Measurements from ENCODE around the gene UBE2D2.

DNA sequence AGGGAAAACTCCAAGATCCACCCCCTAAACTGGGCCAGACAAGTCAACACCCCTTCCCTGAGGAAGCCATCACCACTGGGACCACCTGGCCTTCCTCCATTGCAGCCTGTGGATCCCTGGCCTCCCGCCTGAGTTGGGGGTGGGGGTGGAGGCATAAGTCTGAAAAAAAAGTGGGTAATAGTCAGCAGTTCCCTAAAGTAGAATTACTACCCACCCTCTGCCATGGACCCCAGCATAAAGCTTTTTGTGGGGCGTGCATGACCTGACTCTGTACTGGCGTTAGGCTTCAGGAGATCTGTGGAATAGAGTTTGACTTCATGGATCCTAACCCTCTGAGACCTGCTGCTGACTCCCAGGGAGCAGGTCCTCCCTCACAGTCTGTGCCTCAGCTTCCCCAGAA is 85.0 kb downstream of the UBE2D2 start:
- no peak for TF ChIP-seq YY1 (IDR thresholded peaks at IDR 0.05; ENCODE audit: low read depth, low read length)
- TF ChIP-seq MXI1 (IDR thresholded peaks at IDR 0.05; ENCODE audit: low read depth, low read length) = no peak
- TF ChIP-seq POLR2AphosphoS2 (IDR thresholded peaks at IDR 0.05; ENCODE audit: low read depth, low read length) = no peak
- TF ChIP-seq CBFB (IDR thresholded peaks at IDR 0.05; ENCODE audit: low read depth) = no peak
- TF ChIP-seq RAD51 (IDR thresholded peaks at IDR 0.05) = no peak
- TF ChIP-seq JUNB (IDR thresholded peaks at IDR 0.05) = no peak
- TF ChIP-seq, protein P1, sequence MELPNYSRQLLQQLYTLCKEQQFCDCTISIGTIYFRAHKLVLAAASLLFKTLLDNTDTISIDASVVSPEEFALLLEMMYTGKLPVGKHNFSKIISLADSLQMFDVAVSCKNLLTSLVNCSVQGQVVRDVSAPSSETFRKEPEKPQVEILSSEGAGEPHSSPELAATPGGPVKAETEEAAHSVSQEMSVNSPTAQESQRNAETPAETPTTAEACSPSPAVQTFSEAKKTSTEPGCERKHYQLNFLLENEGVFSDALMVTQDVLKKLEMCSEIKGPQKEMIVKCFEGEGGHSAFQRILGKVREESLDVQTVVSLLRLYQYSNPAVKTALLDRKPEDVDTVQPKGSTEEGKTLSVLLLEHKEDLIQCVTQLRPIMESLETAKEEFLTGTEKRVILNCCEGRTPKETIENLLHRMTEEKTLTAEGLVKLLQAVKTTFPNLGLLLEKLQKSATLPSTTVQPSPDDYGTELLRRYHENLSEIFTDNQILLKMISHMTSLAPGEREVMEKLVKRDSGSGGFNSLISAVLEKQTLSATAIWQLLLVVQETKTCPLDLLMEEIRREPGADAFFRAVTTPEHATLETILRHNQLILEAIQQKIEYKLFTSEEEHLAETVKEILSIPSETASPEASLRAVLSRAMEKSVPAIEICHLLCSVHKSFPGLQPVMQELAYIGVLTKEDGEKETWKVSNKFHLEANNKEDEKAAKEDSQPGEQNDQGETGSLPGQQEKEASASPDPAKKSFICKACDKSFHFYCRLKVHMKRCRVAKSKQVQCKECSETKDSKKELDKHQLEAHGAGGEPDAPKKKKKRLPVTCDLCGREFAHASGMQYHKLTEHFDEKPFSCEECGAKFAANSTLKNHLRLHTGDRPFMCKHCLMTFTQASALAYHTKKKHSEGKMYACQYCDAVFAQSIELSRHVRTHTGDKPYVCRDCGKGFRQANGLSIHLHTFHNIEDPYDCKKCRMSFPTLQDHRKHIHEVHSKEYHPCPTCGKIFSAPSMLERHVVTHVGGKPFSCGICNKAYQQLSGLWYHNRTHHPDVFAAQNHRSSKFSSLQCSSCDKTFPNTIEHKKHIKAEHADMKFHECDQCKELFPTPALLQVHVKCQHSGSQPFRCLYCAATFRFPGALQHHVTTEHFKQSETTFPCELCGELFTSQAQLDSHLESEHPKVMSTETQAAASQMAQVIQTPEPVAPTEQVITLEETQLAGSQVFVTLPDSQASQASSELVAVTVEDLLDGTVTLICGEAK (IDR thresholded peaks at IDR 0.05; ENCODE audit: borderline replicate concordance) = no peak
- TF ChIP-seq, protein P2, sequence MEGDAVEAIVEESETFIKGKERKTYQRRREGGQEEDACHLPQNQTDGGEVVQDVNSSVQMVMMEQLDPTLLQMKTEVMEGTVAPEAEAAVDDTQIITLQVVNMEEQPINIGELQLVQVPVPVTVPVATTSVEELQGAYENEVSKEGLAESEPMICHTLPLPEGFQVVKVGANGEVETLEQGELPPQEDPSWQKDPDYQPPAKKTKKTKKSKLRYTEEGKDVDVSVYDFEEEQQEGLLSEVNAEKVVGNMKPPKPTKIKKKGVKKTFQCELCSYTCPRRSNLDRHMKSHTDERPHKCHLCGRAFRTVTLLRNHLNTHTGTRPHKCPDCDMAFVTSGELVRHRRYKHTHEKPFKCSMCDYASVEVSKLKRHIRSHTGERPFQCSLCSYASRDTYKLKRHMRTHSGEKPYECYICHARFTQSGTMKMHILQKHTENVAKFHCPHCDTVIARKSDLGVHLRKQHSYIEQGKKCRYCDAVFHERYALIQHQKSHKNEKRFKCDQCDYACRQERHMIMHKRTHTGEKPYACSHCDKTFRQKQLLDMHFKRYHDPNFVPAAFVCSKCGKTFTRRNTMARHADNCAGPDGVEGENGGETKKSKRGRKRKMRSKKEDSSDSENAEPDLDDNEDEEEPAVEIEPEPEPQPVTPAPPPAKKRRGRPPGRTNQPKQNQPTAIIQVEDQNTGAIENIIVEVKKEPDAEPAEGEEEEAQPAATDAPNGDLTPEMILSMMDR (IDR thresholded peaks at IDR 0.05 in 2 of 3, conservative IDR thresholded peaks at IDR 0.05 in 1 of 3; ENCODE audit: control insufficient read depth in 2 of 3, extremely low read depth in 1 of 3, insufficient read depth in 1 of 3, low read depth in 3 of 3, low read length in 3 of 3) = no peak
- TF ChIP-seq, protein P3, sequence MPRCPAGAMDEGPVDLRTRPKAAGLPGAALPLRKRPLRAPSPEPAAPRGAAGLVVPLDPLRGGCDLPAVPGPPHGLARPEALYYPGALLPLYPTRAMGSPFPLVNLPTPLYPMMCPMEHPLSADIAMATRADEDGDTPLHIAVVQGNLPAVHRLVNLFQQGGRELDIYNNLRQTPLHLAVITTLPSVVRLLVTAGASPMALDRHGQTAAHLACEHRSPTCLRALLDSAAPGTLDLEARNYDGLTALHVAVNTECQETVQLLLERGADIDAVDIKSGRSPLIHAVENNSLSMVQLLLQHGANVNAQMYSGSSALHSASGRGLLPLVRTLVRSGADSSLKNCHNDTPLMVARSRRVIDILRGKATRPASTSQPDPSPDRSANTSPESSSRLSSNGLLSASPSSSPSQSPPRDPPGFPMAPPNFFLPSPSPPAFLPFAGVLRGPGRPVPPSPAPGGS (IDR thresholded peaks at IDR 0.05; ENCODE audit: borderline replicate concordance, insufficient read depth, low read depth, low read length, poor library complexity, severe bottlenecking) = no peak
- TF ChIP-seq BRCA1 (IDR thresholded peaks at IDR 0.05; ENCODE audit: low read depth, low read length) = no peak
- TF ChIP-seq, protein P4, sequence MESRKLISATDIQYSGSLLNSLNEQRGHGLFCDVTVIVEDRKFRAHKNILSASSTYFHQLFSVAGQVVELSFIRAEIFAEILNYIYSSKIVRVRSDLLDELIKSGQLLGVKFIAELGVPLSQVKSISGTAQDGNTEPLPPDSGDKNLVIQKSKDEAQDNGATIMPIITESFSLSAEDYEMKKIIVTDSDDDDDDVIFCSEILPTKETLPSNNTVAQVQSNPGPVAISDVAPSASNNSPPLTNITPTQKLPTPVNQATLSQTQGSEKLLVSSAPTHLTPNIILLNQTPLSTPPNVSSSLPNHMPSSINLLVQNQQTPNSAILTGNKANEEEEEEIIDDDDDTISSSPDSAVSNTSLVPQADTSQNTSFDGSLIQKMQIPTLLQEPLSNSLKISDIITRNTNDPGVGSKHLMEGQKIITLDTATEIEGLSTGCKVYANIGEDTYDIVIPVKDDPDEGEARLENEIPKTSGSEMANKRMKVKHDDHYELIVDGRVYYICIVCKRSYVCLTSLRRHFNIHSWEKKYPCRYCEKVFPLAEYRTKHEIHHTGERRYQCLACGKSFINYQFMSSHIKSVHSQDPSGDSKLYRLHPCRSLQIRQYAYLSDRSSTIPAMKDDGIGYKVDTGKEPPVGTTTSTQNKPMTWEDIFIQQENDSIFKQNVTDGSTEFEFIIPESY (IDR thresholded peaks at IDR 0.05) = no peak
- TF ChIP-seq KAT2A (conservative IDR thresholded peaks at IDR 0.05; ENCODE audit: control insufficient read depth, low read depth, low read length) = no peak
